Astrocyte (in vitro differentiated cells and primary cell): Measurements from ENCODE around the gene FOLR1.

Experiments
- CTCF ChIP-seq: IDR thresholded peaks from 2 replicates; pipeline ENCODE4 v1.5.1; 2011; ENCODE audit warnings: low read depth, mild to moderate bottlenecking, inconsistent platforms, low read length, moderate library complexity; ENCODE audit not compliant: insufficient read depth
- EZH2 ChIP-seq: IDR thresholded peaks from 2 replicates; pipeline ENCODE4 v1.6.1; 2012; ENCODE audit warnings: mild to moderate bottlenecking, low read length, inconsistent platforms; ENCODE audit not compliant: insufficient read depth

GRCh38 chr11:72229336-72229924 lies 37.5 kb downstream of the FOLR1 start:
- TF ChIP-seq CTCF (no peak), EZH2 (no peak)
